Mesenchymal stem cell (in vitro differentiated cells and primary cell): ENCODE results near the gene CA5A.

ENCODE experiments used
- DNase-seq: peaks from one replicate; pipeline ENCODE4 v3.0.0-alpha.2; 2013
- H2AFZ ChIP-seq: one replicate; pipeline ENCODE4 v1.6.1; 2013; ENCODE audit warnings: low read depth, mild to moderate bottlenecking, control low read depth, inconsistent platforms, low read length, moderate library complexity
- H2AK5ac ChIP-seq: 2 replicates; pipeline ENCODE4 v1.6.1; 2013; ENCODE audit warnings: low read length, moderate library complexity, mild to moderate bottlenecking, inconsistent platforms; ENCODE audit not compliant: severe bottlenecking
- H2BK120ac ChIP-seq: one replicate; pipeline ENCODE4 v1.6.1; 2013; ENCODE audit warnings: low read depth, mild to moderate bottlenecking, inconsistent platforms, low read length, moderate library complexity
- H2BK12ac ChIP-seq, 2 experiments: one replicate each; pipeline ENCODE4 v1.6.1; 2013; ENCODE audit warnings: inconsistent platforms in 2 of 2, low read length in 2 of 2, mild to moderate bottlenecking in 2 of 2, moderate library complexity in 2 of 2, control low read depth in 1 of 2
- H2BK15ac ChIP-seq: one replicate; pipeline ENCODE4 v1.6.1; 2013; ENCODE audit warnings: mild to moderate bottlenecking, low read depth, inconsistent platforms; ENCODE audit not compliant: poor library complexity, severe bottlenecking
- H2BK5ac ChIP-seq: 2 replicates; pipeline ENCODE4 v1.6.1; 2013; ENCODE audit warnings: low read depth, mild to moderate bottlenecking, low read length, control low read depth, inconsistent platforms; ENCODE audit not compliant: poor library complexity, severe bottlenecking
- H3K14ac ChIP-seq, 2 experiments: one replicate each; pipeline ENCODE4 v1.6.1; 2013; ENCODE audit warnings: inconsistent platforms in 2 of 2, low read length in 2 of 2, control low read depth in 1 of 2, mild to moderate bottlenecking in 1 of 2, moderate library complexity in 1 of 2
- H3K18ac ChIP-seq, 2 experiments: one replicate each; pipeline ENCODE4 v1.6.1; 2013; ENCODE audit warnings: inconsistent platforms in 2 of 2, low read length in 2 of 2, control low read depth in 1 of 2, low read depth in 1 of 2, mild to moderate bottlenecking in 1 of 2
- H3K23ac ChIP-seq, 2 experiments: one replicate each; pipeline ENCODE4 v1.6.1; 2013; ENCODE audit warnings: inconsistent platforms in 2 of 2, low read length in 2 of 2, mild to moderate bottlenecking in 2 of 2, moderate library complexity in 2 of 2, control low read depth in 1 of 2
- H3K27ac ChIP-seq: 2 replicates; pipeline ENCODE4 v1.5.1; 2013; ENCODE audit warnings: mild to moderate bottlenecking, moderate library complexity, low read length, control low read depth, inconsistent platforms; ENCODE audit not compliant: poor library complexity, severe bottlenecking
- H3K27me3 ChIP-seq, 2 experiments: 2 replicates each; pipeline versions ENCODE4 v1.6.1 to v1.7.0; 2013; ENCODE audit warnings: low read length in 2 of 2, mild to moderate bottlenecking in 2 of 2, moderate library complexity in 2 of 2, control low read depth in 1 of 2, inconsistent platforms in 1 of 2; ENCODE audit not compliant: control insufficient read depth in 1 of 2, insufficient read depth in 1 of 2
- H3K36me3 ChIP-seq, 2 experiments: 2 replicates each; pipeline versions ENCODE4 v1.6.1 to v1.7.0; 2013; ENCODE audit warnings: low read length in 2 of 2, control low read depth in 1 of 2, inconsistent platforms in 1 of 2, low read depth in 1 of 2, mild to moderate bottlenecking in 1 of 2; ENCODE audit not compliant: insufficient read depth in 2 of 2, control insufficient read depth in 1 of 2
- H3K4ac ChIP-seq, 2 experiments: one replicate each; pipeline ENCODE4 v1.6.1; 2013; ENCODE audit warnings: inconsistent platforms in 2 of 2, low read length in 2 of 2, mild to moderate bottlenecking in 2 of 2, moderate library complexity in 2 of 2, control low read depth in 1 of 2, low read depth in 1 of 2
- H3K4me1 ChIP-seq: 2 replicates; pipeline ENCODE4 v1.6.1; 2013; ENCODE audit warnings: low read depth, low read length, control low read depth; ENCODE audit not compliant: control insufficient read depth, insufficient read depth
- H3K4me2 ChIP-seq: 2 replicates; pipeline ENCODE4 v1.6.1; 2013; ENCODE audit warnings: low read length, mild to moderate bottlenecking, inconsistent platforms; ENCODE audit not compliant: poor library complexity, severe bottlenecking
- H3K4me3 ChIP-seq, 2 experiments: 2 replicates each; pipeline versions ENCODE4 v1.5.1 to v1.7.0; 2013; ENCODE audit warnings: low read length in 2 of 2, mild to moderate bottlenecking in 2 of 2, control low read depth in 1 of 2, low read depth in 1 of 2; ENCODE audit not compliant: insufficient read depth in 1 of 2
- H3K79me1 ChIP-seq: replicated peaks from 2 replicates; pipeline ENCODE4 v1.6.1; 2013; ENCODE audit warnings: mild to moderate bottlenecking, control low read depth, low read length, inconsistent platforms; ENCODE audit not compliant: poor library complexity, severe bottlenecking
- H3K9ac ChIP-seq: 2 replicates; pipeline ENCODE4 v1.7.0; 2013; ENCODE audit warnings: mild to moderate bottlenecking, low read length, moderate library complexity
- H3K9me3 ChIP-seq: 2 replicates; pipeline ENCODE4 v1.7.0; 2013; ENCODE audit warnings: mild to moderate bottlenecking, low read length; ENCODE audit not compliant: control insufficient read depth
- H4K8ac ChIP-seq: one replicate; pipeline ENCODE4 v1.6.1; 2013; ENCODE audit warnings: inconsistent platforms, mild to moderate bottlenecking, low read length, moderate library complexity
- H4K91ac ChIP-seq: one replicate; pipeline ENCODE4 v1.6.1; 2013; ENCODE audit warnings: mild to moderate bottlenecking, low read length, inconsistent platforms
- WGBS: methylation state at CpG from one replicate; pipeline ENCODE4 v1.1.7; 2013; ENCODE audit warnings: mixed read lengths; 5-methylcytosine and 5-hydroxymethylcytosine counted together

Gene CA5A

DNA sequence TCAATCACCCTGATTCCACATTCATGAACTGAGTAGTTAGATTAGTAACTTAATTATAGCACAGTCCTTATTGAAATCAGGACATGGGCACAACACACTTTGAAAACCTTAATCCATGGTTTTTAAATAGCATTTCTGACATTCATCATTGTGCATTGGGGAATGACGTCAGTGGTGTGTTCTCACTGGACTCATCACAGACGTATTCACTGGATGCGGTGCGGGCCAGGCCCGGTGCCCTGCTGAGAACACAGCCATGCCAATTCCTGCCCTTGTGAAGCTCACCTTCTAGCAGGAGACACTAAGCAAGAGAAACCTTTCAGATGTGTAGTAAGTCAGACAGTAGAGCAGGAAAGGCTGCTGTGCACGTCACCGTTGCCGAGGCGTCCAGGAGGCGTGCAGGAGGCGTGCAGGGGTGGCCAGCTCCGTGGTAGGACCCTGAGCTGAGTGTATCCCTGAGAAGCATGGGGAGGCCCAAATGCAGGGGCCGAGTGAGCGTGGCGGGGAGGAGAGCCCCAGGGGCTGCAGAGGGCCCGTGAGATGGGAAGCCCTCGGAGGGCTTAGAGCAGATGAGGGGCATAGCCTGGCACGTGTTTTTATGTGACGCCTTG is 27.8 kb upstream of the CA5A start:
- Histone ChIP-seq H3K4me3 (no peak overlapping the region), H3K23ac (peak overlapping the region in 1 of 2 experiments; percentile 34), H3K9ac (peak overlapping the region; percentile 44), H3K27ac (no peak overlapping the region), H3K4me1 (peaks cover 18% of the 10 kb centered on the region), H3K27me3 (no peaks in the 10 kb centered on the region), H3K79me1 (peaks cover 35% of the 10 kb centered on the region), H3K9me3 (no peaks in the 10 kb centered on the region), H2BK12ac (peak overlapping the region in 1 of 2 experiments; percentile 47), H3K36me3 (peaks cover 0 to 5% of the 10 kb centered on the region in 2 experiments), H2AK5ac (peak overlapping the region; percentile 28), H4K91ac (peak overlapping the region; percentile 67), H2BK120ac (no peak overlapping the region), H3K4me2 (no peak overlapping the region), H2AFZ (no peak overlapping the region), H2BK15ac (no peak overlapping the region), H2BK5ac (no peak overlapping the region), H4K8ac (peak overlapping the region; percentile 45), H3K18ac (no peak overlapping the region), H3K14ac (no peak overlapping the region), H3K4ac (no peak overlapping the region)
- DNase-seq = no peak
- WGBS = 98% methylated on average over 19 of the region's 19 CpGs

DNA sequence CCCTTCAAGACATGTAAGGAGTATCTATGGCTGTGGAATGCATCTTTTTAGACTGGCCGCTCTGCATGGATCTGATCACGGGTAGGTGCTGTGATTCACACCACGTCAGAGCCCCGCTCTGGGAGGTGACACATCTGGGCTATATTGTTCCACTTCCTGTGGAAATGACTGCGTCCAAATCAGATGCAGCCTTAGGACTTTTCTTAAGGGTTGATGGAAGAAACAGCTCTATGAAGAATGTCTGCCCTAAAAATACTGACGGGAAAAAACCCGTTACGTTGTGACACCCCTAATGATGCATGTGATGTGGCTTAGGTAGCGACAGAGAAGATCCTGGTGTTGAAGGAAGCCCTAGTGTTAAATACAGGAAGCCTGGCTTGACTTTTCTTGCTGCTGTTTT is 27.1 kb upstream of the CA5A start:
- Histone ChIP-seq H2BK120ac (no peak overlapping the region), H2BK12ac (no peak overlapping the region), H3K18ac (peak overlapping the region in 1 of 2 experiments; percentile 28), H2BK15ac (no peak overlapping the region), H3K27ac (peak overlapping the region; percentile 46), H4K91ac (no peak overlapping the region), H4K8ac (peak overlapping the region; percentile 10), H3K4ac (no peak overlapping the region), H3K4me3 (no peak overlapping the region), H3K4me2 (no peak overlapping the region), H2AK5ac (no peak overlapping the region), H3K23ac (no peak overlapping the region), H3K36me3 (peaks cover 0 to 9% of the 10 kb centered on the region in 2 experiments), H3K9me3 (no peaks in the 10 kb centered on the region), H3K27me3 (no peaks in the 10 kb centered on the region), H3K14ac (no peak overlapping the region), H2AFZ (no peak overlapping the region), H3K4me1 (peaks cover 16% of the 10 kb centered on the region), H3K79me1 (peaks cover 41% of the 10 kb centered on the region), H2BK5ac (no peak overlapping the region), H3K9ac (peak overlapping the region; percentile 44)
- 25% methylated on average over 9 of the region's 9 CpGs for WGBS
- peak; percentile 78 for DNase-seq

DNA sequence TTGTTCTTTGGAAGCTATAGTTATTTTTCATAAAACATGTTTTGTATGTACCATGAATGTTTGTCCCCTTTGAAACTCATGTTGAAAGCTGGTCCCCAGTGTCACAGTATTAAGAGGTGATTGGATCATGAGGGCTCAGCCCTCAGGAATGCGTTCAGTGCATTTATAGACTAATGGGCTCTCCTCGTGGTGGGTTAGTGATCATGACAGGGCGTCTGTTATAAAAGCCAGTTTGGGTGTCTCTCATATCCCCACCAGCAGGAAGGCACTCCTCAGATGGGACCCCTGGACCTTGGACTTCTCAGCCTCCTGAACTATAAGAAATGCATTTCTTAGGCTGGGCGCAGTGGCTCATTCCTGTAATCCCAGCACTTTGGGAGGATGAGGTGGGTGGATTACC is 25.3 kb upstream of the CA5A start:
- H3K79me1 ChIP-seq = peaks cover 42% of the 10 kb centered on the region
- no peak overlapping the region for H4K91ac ChIP-seq
- no peaks in the 10 kb centered on the region for H3K9me3 ChIP-seq
- no peak overlapping the region for H3K14ac ChIP-seq
- H4K8ac ChIP-seq = no peak overlapping the region
- H3K27me3 ChIP-seq = no peaks in the 10 kb centered on the region
- no peak overlapping the region for H2AK5ac ChIP-seq
- no peak overlapping the region for H3K27ac ChIP-seq
- H2AFZ ChIP-seq = no peak overlapping the region
- DNase-seq = no peak
- no peak overlapping the region for H2BK5ac ChIP-seq
- no peak overlapping the region for H3K9ac ChIP-seq
- no peak overlapping the region for H3K4ac ChIP-seq
- no peak overlapping the region for H2BK15ac ChIP-seq
- H3K18ac ChIP-seq = no peak overlapping the region
- H2BK12ac ChIP-seq = no peak overlapping the region
- no peak overlapping the region for H3K4me3 ChIP-seq
- no peak overlapping the region for H2BK120ac ChIP-seq
- H3K4me2 ChIP-seq = no peak overlapping the region
- H3K36me3 ChIP-seq = peaks cover 0 to 21% of the 10 kb centered on the region in 2 experiments
- peaks cover 17% of the 10 kb centered on the region for H3K4me1 ChIP-seq
- WGBS = 67% methylated on average over 3 of the region's 4 CpGs
- no peak overlapping the region for H3K23ac ChIP-seq

DNA sequence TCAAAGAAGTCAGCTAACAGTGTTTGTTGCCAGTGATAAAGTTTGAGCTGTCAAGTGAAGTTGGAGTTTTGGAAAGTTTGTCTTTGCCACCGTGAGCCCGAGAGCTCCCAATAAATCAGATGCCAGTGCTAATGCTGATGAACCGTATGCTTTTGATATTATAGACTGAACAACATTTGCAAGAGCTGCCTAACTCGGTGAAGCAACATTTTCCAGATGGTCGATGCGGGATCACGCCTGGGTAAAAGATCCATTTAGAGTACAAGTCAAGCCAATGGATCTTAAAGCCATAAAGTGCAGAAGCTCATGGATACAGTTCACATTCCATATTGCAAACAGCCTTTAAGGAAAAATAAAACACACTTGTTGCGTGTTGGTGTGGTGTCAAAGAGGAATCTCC is 24.5 kb upstream of the CA5A start:
- H3K9ac ChIP-seq = no peak overlapping the region
- H3K36me3 ChIP-seq = peaks cover 0 to 21% of the 10 kb centered on the region in 2 experiments
- no peak overlapping the region for H2BK5ac ChIP-seq
- no peak overlapping the region for H3K14ac ChIP-seq
- H4K8ac ChIP-seq = no peak overlapping the region
- H3K4me1 ChIP-seq = peaks cover 23% of the 10 kb centered on the region
- H3K4ac ChIP-seq = no peak overlapping the region
- H2BK120ac ChIP-seq = no peak overlapping the region
- H3K79me1 ChIP-seq = peaks cover 44% of the 10 kb centered on the region
- no peak overlapping the region for H3K27ac ChIP-seq
- no peak overlapping the region for H2AFZ ChIP-seq
- H3K4me3 ChIP-seq = no peak overlapping the region
- no peak overlapping the region for H4K91ac ChIP-seq
- H3K9me3 ChIP-seq = no peaks in the 10 kb centered on the region
- H2BK12ac ChIP-seq = no peak overlapping the region
- no peak overlapping the region for H3K23ac ChIP-seq
- no peak overlapping the region for H2BK15ac ChIP-seq
- over 99% methylated on average over 7 of the region's 8 CpGs for WGBS
- DNase-seq = no peak
- no peak overlapping the region for H2AK5ac ChIP-seq
- H3K4me2 ChIP-seq = no peak overlapping the region
- no peaks in the 10 kb centered on the region for H3K27me3 ChIP-seq
- no peak overlapping the region for H3K18ac ChIP-seq
